ENCODE measurements around the gene AIG1.

Gene AIG1

GRCh38 chr6:143370812-143371370, 310.2 kb downstream of the AIG1 start:
- no peak overlapping the region for H3K9ac ChIP-seq (ENCODE audit: low read depth, low read length)
- no peaks in the 10 kb centered on the region for H3K27me3 ChIP-seq (ENCODE audit: insufficient read depth, low read length, poor library complexity)
- no peak overlapping the region for H2AFZ ChIP-seq (ENCODE audit: low read depth, low read length)
- DNase-seq, result no peak
- no peak for ATAC-seq (ENCODE audit: insufficient read depth, low read depth)
- H3K4me1 ChIP-seq (ENCODE audit: insufficient read depth, low read length), result no peaks in the 10 kb centered on the region
- H3K36me3 ChIP-seq (ENCODE audit: insufficient read depth, low read length), result no peaks in the 10 kb centered on the region
- H3K9me3 ChIP-seq (ENCODE audit: insufficient read depth, low read length, severe bottlenecking), result no peaks in the 10 kb centered on the region
- no peak overlapping the region for H3K4me2 ChIP-seq (ENCODE audit: insufficient read depth, low read length)
- TF ChIP-seq EZH2 (IDR thresholded peaks at IDR 0.05; ENCODE audit: borderline replicate concordance, low read depth, low read length, severe bottlenecking), result no peak
- TF ChIP-seq, protein P1, sequence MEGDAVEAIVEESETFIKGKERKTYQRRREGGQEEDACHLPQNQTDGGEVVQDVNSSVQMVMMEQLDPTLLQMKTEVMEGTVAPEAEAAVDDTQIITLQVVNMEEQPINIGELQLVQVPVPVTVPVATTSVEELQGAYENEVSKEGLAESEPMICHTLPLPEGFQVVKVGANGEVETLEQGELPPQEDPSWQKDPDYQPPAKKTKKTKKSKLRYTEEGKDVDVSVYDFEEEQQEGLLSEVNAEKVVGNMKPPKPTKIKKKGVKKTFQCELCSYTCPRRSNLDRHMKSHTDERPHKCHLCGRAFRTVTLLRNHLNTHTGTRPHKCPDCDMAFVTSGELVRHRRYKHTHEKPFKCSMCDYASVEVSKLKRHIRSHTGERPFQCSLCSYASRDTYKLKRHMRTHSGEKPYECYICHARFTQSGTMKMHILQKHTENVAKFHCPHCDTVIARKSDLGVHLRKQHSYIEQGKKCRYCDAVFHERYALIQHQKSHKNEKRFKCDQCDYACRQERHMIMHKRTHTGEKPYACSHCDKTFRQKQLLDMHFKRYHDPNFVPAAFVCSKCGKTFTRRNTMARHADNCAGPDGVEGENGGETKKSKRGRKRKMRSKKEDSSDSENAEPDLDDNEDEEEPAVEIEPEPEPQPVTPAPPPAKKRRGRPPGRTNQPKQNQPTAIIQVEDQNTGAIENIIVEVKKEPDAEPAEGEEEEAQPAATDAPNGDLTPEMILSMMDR (IDR thresholded peaks at IDR 0.05; ENCODE audit: borderline replicate concordance, extremely low read depth, low read length, poor library complexity, severe bottlenecking), result no peak
- no peaks in the 10 kb centered on the region for H3K79me2 ChIP-seq (ENCODE audit: insufficient read depth, low read length)
- no peaks in the 10 kb centered on the region for H4K20me1 ChIP-seq (ENCODE audit: insufficient read depth, low read length)
- no peak overlapping the region for H3K27ac ChIP-seq (ENCODE audit: low read length)
- H3K4me3 ChIP-seq (ENCODE audit: low read depth in 1 of 2, low read length in 2 of 2), result no peak overlapping the region

DNA sequence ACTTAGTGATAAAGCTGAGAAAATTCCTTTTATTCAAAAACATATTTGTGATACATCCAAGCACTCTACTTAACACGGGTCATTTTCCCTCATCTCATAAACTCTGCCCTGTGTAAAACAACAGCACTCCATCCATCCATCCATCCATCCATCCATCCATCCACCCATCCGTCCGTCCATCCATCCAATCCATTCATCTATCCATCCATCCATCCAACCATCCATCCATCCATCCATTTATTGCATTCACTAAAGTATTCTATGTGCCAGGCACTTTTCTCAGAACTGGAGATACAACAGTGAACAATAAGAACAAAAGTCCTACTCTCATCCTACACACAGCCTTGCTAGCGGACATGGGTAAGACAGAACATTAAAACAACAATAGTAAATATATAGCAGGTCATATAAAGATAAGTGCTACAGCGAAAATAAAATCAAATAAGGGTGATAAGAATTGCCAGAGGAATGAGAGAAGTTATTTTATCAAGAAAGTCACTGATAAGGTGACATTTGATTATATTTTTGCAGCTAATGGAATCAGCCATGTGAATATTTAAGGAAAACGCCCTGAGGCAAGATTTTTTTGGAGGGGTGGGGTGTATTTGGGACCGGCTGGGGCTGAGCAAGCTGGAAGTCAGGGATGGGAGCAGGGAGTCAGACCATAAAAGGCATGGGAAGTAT, 311.7 kb downstream of the AIG1 start:
- no peak overlapping the region for H3K27ac ChIP-seq (ENCODE audit: low read length)
- no peaks in the 10 kb centered on the region for H3K4me1 ChIP-seq (ENCODE audit: insufficient read depth, low read length)
- TF ChIP-seq, protein P1 (IDR thresholded peaks at IDR 0.05; ENCODE audit: borderline replicate concordance, extremely low read depth, low read length, poor library complexity, severe bottlenecking), result no peak
- TF ChIP-seq EZH2 (IDR thresholded peaks at IDR 0.05; ENCODE audit: borderline replicate concordance, low read depth, low read length, severe bottlenecking), result no peak
- H3K79me2 ChIP-seq (ENCODE audit: insufficient read depth, low read length), result no peaks in the 10 kb centered on the region
- H3K4me2 ChIP-seq (ENCODE audit: insufficient read depth, low read length), result no peak overlapping the region
- DNase-seq (no peak), ATAC-seq (ENCODE audit: insufficient read depth, low read depth) (no peak)
- no peak overlapping the region for H3K4me3 ChIP-seq (ENCODE audit: low read depth in 1 of 2, low read length in 2 of 2)
- no peaks in the 10 kb centered on the region for H3K27me3 ChIP-seq (ENCODE audit: insufficient read depth, low read length, poor library complexity)
- no peaks in the 10 kb centered on the region for H3K36me3 ChIP-seq (ENCODE audit: insufficient read depth, low read length)
- no peak overlapping the region for H2AFZ ChIP-seq (ENCODE audit: low read depth, low read length)
- H4K20me1 ChIP-seq (ENCODE audit: insufficient read depth, low read length), result no peaks in the 10 kb centered on the region
- no peaks in the 10 kb centered on the region for H3K9me3 ChIP-seq (ENCODE audit: insufficient read depth, low read length, severe bottlenecking)
- H3K9ac ChIP-seq (ENCODE audit: low read depth, low read length), result no peak overlapping the region

DNA sequence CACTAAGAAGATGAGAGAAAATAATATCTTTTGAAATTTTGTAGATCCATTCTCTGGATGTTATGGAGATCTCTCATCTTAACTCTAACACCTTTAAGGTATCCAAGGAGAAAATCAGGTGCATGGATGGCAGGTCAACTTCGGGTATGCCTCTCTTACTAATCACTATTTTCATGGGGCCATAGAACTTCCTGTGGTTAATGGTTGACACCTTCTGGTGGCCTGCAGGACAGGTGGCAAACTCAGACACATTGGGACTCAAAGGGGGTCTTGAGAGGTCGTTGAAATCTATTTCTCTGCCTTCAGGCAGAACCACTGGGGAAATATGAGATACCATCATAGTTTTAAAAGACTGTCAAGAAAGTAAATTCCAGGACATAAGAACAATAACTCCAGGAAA, 313.3 kb downstream of the AIG1 start:
- no peak for DNase-seq
- no peaks in the 10 kb centered on the region for H3K4me1 ChIP-seq (ENCODE audit: insufficient read depth, low read length)
- H3K79me2 ChIP-seq (ENCODE audit: insufficient read depth, low read length), result no peaks in the 10 kb centered on the region
- no peak overlapping the region for H3K4me3 ChIP-seq (ENCODE audit: low read depth in 1 of 2, low read length in 2 of 2)
- H3K4me2 ChIP-seq (ENCODE audit: insufficient read depth, low read length), result no peak overlapping the region
- no peak overlapping the region for H3K27ac ChIP-seq (ENCODE audit: low read length)
- H3K27me3 ChIP-seq (ENCODE audit: insufficient read depth, low read length, poor library complexity), result no peaks in the 10 kb centered on the region
- H4K20me1 ChIP-seq (ENCODE audit: insufficient read depth, low read length), result no peaks in the 10 kb centered on the region
- TF ChIP-seq EZH2 (IDR thresholded peaks at IDR 0.05; ENCODE audit: borderline replicate concordance, low read depth, low read length, severe bottlenecking), result no peak
- TF ChIP-seq, protein P1 (IDR thresholded peaks at IDR 0.05; ENCODE audit: borderline replicate concordance, extremely low read depth, low read length, poor library complexity, severe bottlenecking), result no peak
- no peaks in the 10 kb centered on the region for H3K36me3 ChIP-seq (ENCODE audit: insufficient read depth, low read length)
- H2AFZ ChIP-seq (ENCODE audit: low read depth, low read length), result no peak overlapping the region
- H3K9ac ChIP-seq (ENCODE audit: low read depth, low read length), result no peak overlapping the region
- H3K9me3 ChIP-seq (ENCODE audit: insufficient read depth, low read length, severe bottlenecking), result no peaks in the 10 kb centered on the region
- ATAC-seq (ENCODE audit: insufficient read depth, low read depth), result no peak
